GM18502 (cell line): Measurements from ENCODE around the gene ACER2.
"Not testable (repeated sequence)": the region's sequence is repeated elsewhere in the genome, so short reads cannot be mapped to it uniquely, and the experiment has no call there.

Source experiments
- ATAC-seq: cut with Tn5 transposase; IDR thresholded peaks from one replicate; pipeline ENCODE4 v1.9.1; 2021; ENCODE audit warnings: mild to moderate bottlenecking; ENCODE audit not compliant: unreplicated experiment, poor library complexity

ACER2 gene

DNA sequence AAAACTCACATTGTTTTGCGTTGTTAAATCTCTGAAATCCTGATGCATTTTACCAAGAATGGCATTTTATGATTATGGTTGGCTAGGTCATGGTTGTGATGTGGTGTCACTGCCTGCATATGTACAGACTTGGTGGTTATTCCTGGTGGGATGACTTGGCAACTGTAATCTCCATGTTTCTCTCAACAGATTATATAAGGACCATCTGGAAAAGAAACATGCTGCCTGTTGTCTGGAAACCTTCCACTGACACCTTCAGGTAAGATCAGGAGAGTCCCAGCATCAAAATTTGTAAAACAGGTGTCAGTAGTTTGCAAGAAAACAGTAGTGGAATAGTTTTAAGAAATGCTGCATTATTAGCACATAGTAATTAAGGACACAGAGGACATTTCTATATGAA, 3.0 kb upstream of the ACER2 start:
- ATAC-seq = no peak

DNA sequence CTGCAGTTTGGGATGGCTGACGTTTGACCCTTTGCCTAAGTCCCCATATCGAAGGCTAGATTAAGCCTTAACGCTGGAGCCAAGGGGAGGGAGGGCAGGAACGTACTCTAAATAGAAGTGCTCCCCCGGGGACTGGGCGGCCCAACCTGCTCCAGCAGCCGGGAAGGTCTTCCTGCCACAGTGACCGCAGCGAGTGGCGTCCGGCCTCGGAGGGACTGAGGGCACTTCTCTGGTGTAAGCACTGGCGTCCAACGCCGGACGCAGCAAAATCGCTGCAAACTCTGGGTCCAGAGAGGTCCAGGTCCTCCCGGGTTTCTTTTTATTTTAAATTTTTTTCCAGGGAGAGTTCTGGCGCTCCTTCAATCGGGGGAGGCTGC, 505 bp upstream of the ACER2 start:
- ATAC-seq = peak; percentile 4

DNA sequence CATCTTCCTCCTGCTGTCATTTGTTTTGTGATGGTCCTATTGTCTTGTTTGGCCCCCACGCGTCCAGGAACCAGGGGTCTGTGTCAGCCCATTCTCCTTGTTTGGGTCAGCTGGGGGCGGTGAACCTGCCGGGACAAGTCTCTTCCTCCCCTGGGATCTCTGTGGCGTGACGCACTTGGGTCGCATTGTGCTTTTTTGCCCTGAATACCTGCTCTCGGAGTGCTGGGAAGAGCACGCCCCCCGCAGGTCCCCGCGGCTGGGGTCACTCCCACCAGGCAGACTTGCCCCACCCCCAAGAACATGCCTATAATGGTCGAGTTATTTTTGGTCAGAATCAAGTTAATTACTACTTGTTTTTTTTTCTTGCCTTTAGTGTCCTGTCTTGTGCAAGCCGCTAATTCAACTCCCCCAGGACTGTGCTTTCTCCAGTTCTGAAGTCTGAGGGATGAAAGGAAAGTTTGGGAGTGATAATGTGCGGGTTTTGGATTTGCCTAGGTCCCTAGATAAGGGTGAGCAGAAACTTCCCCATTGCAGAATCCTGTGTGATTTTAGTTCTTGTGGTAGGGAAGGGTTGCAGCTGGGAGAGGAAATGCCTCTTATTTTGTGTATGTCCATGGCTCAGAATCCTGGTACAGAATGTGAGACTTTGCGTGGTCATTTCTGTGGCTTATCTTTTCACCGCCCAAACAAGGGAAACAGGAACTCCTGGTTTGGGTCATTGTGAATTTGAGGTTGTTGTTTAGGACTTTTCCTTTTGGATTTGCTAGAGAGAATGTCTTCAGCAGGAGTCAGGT, 789 bp downstream of the ACER2 start:
- peak; percentile 22 for ATAC-seq

DNA sequence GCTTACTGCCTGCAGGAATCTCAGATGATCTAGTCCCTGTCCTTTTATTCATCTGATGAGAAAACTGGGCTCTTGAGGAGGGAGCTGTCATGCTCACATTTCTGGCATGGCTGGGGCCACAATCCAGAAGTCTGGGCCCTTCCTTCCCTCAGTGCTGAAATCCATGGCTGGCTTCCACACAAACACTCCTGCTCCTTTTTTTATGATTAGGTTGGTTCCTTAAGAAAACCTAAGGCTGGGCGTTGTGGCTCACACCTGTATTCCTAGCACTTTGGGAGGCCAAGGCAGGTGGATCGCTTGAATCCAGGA, 1.3 kb downstream of the ACER2 start:
- ATAC-seq = no peak

DNA sequence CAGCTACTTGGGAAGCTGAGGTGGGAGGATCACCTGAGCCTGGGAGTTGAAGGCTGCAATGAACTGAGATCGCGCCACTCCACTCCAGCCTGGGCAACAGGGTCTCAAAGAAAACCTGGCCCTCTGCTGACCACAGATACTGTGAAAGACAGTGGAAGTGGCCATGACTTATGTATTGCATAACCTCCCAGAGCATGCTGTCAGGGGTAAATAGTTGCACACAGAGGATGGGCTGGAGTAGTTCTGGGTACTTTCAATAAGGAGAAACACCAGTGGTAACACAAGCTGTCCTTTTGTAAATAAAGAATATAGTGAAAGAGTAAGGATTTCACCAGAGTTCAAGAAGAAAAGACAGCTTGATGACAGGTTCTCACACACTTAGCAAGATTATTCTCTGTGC, 1.8 kb downstream of the ACER2 start:
- no peak for ATAC-seq

DNA sequence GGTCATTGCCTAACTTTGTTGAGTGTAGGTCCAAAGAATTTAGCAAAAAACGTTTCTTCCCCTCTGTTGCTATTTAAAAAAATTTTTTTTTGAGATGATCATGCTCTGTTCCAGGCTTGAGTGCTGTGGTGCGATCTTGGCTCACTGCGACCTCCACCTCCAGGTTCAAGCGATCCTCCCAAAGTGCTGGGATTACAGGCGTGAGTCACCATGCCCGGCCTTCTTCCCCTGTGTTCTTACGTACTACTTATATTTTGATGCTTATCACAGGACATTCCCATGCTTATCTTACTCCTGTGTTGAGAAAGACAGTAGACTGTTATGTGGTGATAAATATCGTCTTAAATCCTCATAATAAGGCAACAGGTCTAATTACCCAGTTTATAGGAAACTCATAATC, 2.5 kb downstream of the ACER2 start:
- ATAC-seq = no peak

DNA sequence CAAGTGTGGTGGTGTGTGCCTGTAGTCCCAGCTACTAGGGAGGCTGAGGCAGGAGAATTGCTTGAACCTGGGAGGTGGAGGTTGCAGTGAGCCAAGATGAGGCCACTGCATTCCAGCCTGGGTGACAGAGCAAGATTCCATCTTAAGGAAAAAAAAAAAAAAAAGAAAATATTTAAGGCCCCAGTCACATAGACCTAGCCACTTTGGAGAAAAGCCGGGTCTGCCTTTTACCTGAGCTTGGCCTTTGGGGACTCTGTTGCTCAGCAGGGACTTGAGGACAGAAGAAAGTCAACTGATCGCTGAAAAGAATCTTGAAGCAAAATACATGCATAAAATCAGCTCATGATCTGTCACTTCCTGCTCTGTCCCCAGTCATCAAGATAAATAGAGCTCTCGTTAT, 4.6 kb downstream of the ACER2 start:
- not testable (repeated sequence) for ATAC-seq

DNA sequence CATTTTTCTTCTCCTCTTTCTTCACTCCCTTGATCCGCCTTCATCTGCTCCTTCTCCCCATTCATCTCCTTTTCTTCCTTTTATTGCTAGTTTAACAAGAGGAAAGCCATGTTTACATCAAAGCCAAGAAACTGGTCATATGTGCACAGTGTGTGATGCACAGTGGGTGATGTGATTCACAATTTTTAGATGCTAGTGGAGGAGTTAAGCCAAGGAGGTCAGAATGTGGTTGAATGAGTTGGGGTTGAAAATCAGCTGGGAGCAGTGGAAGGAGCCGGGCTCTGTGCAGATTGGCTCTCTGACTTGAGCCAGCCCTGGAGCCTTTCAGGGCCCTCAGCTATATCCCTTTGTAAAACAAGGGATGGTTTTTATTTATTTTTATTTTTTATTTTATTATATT, 7.3 kb downstream of the ACER2 start:
- no peak for ATAC-seq

DNA sequence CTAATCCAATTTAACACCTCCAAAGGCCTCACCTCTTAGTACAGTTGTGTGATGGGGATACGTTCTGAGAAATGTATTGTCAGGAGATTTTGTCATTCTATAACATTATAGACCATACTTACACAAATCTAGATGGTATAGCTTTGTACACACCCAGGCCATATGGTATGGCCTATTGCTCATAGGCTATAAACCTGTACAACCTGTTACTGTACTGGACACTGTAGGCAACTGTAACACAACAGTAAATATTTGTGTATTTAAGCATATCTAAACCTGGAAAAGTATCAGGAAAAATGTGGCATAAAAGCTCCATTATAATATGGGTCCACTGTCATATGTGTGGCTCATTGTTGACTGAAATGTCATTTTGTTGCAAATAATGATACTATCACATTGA, 12.1 kb downstream of the ACER2 start:
- no peak for ATAC-seq

DNA sequence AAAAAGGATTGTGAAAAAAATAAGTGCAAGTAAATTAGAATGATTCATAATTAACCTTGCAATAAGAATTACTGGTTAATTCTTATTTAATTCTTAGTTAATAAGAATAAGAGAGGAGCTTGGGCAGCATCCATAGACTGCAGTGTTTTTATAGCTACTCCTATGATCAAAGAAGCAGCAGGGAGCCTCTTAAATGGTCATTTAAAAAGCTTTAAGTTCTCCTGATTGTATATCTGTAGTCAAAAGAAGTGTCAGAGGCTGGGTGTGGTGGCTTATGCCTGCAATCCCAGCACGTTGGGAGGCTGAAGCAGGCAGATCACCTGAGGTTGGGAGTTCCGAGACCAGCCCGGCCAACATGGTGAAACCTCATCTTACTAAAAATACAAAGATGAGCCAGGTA, 14.4 kb downstream of the ACER2 start:
- ATAC-seq = no peak

DNA sequence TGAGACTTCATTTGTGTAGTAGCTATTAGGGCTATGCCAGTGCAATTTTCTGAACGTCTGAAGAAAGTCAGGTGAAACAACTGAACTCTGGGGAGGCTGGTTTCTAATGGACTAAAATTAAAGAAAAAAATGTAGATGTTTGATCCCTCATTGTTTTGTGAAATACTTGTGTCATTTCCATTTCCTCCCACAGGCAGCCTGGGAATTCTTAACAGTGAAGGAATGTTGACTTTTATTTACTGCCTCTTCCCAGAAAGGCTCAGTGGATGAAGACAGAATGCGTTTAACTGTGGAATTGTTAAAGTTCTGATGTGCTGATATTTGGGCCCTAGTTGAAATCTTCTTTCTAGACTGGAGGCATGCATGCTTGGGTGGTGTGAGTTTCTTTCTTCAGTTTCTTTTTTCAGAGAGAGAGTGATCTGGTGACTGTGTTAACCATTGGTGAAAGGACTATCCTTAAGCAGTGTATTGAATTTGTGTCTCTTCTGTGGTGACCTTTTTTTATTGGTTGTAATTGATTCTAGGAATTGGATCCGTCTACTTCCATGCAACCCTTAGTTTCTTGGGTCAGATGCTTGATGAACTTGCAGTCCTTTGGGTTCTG, 15.5 kb downstream of the ACER2 start:
- ATAC-seq = peak; percentile 92

DNA sequence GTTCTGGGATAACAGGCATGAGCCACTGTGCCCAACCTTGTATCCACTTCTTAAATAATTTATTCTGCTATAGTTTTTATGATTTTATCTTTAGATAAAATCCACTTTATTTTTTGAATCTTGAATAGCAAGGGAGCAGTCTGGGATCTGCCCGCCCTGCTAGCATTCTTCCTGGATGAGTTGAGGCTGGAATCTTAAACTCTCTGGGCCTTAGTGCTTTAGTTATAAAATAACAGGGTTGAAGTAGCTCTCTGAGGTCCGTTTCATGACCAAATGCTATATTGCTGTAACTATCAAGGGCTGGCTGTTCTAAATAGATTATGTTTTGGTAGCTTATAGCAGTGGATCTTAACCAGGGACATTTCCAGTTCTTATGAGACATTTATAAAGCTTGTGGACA, 20.8 kb downstream of the ACER2 start:
- ATAC-seq = no peak

DNA sequence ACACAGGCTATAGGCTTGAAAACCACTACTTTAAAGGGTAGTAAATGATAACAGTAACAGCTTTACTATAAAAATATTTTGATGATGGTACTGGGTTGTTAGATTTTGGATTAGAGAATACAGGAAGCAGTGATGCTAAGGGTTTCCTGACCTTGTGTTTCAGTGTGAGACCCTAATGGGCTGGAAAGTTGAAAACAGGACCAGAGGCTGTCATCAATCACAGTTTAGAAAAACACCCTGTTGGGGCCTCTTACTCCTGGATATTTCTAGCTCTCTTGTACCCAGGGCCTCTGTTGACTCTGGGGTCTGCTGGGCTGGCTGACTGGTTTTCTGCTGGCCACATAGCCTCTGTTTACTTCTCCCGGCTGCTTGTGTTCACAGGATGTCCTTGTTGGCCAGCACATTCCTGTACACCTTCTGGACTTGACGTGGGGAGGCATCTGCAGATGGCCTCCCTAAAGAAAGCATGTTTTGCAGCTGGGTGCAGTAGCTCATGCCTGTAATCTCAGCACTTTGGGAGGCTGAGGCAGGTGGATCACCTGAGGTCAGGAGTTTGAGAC, 21.5 kb downstream of the ACER2 start:
- ATAC-seq = no peak

DNA sequence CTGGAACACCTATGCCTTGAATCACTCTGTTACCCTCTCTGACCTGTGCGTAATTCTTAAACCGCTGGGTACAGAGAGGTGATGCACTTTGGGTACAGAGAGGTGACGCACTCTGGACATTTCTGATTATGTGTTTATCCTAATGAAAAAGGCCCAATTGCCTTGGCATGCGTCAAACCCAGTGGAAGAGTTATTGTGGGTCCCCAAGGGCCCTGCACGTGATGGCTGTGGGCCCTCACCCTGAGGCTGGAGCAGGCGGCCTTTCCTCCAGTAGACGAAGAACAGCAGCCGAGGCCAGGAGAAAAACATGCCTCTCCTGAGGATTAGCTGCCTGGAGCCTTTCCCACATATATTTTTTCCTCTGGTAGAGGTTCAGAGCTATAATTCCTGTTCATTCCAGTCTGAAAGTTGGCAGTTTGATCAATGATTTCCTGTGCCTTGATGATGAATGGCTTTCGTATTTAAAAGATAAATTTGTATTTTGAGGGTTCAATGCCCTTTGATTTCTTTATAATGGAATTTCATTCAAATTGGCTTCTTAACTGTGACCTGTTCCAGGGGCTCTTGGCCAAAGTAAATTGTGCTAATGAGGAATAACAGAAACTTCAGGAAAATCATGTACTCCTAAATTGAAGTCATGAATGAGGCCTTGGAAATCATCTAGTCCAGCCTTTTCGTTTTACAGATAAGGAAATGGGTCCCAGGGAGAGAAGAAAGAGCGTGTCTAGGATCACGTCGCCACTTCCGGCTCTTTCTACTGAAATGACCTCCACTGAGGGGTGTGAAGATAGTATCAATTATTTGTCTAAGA, 22.8 kb downstream of the ACER2 start:
- no peak for ATAC-seq

DNA sequence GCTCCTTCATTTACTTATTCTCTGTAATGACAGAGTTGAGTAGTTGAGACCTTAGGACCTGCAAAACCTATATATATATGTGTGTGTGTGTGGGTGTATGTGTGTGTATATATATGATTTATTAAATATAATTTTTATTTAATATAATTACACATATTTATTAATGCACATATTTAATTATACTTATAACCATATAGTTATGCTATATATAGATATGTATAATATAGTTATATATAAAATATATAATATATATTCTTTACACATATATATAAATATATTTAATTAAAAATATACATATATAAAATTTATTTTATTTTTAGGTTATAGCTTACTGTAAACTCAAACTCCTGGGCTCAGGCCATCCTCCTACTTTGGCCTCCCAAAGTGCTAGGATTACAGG, 23.7 kb downstream of the ACER2 start:
- ATAC-seq = no peak

DNA sequence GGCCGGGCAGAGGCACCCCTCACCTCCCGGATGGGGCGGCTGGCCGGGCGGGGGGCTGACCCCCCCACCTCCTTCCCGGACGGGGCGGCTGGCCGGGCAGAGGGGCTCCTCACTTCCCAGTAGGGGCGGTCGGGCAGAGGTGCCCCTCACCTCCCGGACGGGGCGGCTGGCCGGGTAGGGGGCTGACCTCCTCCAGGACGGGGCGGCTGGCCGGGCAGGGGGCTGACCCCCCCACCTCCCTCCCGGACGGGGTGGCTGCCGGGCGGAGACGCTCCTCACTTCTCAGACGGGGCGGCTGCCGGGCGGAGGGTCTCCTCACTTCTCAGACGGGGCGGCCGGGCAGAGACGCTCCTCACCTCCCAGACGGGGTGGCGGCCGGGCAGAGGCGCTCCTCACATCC, 24.9 kb downstream of the ACER2 start:
- not testable (repeated sequence) for ATAC-seq

DNA sequence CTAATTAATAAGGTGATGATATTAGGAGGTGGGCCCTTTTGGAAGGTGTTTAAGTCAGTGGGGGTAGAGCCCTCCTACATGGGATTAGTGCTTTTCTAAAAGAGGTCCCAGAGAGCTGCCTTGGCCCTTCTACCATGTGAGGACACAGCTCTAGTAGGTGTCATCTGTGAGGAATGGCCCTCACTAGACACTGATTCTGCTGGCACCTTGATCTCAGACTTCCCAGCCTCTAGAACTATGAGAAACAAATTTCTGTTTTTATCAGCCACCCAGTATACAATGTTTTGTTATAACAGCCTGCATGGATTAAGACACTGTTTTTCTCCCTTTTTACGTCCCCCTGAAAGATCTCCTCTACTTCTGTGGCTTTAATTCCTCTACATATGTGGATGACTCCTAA, 31.6 kb downstream of the ACER2 start:
- no peak for ATAC-seq

DNA sequence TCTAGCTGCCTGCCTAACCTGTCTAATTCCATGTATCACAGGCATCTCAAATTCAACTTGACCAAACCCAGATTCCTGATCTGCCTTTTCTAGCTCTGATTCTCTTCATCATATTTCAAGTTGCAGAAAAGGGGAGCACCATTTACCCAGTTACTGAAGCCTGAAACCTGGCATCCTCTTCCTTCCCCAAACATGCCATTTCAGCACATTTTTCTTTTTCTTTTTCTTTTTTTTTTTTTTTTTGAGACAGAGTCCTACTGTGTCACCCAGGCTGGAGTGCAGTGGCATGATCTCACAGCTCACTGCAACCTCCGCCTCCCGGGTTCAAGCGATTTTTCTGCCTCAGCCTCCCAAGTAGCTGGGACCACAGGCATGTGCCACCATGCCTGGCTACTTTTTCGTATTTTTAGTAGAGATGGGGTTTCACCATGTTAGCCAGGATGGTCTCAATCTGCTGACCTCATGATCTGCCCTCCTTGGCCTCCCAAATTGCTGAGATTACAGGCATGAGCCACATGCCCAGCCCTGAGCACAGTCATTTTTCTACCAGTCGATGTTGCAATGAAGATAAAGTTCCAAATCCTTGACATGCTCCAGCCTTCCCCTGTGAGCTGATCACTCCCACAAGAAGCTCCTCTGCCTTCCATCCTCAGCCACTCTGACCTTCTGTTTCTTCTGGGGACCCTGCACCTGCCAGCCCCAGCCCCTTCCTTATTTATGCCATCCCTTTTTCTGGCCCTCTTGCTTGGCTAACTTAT, 32.2 kb downstream of the ACER2 start:
- peak; percentile 25 for ATAC-seq

DNA sequence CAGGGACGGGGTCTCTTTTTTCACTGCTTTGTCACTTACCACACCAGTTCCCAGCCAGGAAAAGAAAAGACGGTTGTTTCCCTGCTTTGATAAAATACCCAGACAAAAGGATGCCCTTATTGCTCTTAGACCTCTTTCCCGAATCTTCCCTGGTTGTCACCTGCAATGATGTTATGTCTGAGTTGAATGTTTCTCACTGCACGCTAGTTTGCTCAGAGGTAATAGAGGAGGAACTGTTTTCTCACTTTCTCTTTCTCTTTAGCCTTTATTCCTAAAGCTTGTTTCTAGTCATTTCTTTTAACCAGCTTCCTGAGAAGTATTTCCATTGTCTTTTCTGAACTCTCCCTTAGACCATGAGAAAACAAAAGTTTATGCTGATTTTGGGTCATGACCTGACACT, 32.9 kb downstream of the ACER2 start:
- ATAC-seq = peak; percentile 88

DNA sequence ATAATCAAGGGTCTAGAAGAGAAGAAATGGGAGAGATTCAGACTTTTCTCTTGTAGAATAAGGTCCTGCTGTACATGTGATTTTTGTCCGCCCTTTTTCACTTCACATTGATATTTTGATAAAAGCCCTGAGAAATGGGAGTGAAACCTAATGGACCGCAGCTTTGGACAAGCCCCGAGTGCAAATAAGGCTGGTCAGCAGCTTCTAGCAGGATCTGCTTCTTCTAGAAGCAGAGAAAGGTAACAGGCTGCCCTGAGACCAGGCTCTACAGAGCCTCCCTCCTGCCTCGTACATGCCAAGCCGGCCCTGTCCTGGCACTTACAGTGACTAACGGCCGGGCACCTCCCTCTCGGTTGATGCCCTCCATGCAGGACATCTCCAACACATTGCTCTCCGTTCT, 33.4 kb downstream of the ACER2 start:
- no peak for ATAC-seq

DNA sequence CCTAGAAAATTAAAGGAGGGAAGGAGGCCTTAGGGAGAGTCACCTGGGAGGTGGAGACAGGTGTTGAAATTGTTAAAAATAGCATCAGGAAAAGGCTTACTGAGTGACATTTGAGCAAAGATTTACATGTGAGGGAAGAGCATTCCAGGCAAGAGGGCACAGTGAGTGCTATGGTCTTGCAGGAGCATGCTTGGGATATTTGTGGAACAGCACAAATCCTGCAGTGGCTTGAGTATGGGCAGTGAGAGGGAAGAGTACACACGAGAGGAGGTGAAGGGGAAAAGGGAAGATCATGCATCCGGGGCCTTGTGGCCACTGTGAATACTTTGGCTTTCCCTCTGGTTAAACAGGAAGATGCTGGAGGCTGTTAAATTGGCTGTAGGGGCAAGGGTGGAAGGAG, 36.6 kb downstream of the ACER2 start:
- no peak for ATAC-seq
